NCI-H2029 (cell line): Measurements from ENCODE around the gene KANSL1L.

Source experiments
- DNase-seq: peaks from one replicate; lab custom pipeline; 2025; lab: John Stamatoyannopoulos, UW

KANSL1L gene

DNA sequence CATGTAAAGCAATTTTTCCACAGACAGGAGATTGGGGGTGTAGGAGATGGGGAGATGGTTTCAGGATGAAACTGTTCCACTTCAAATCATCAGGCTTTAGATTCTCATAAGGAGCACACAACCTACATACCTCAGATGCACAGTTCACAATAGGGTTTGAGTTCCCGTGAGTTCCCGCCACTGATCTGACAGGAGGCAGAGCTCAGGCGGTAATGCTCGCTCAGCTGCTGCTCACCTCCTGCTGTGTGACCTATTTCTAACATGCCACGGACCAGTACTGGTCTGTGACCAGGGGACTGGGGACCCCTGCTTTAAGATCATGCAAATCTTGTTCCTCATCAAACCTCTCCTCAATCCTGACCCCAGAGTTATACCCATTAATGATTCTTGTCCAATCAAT lies 98.7 kb downstream of the KANSL1L start:
- no peak for DNase-seq

DNA sequence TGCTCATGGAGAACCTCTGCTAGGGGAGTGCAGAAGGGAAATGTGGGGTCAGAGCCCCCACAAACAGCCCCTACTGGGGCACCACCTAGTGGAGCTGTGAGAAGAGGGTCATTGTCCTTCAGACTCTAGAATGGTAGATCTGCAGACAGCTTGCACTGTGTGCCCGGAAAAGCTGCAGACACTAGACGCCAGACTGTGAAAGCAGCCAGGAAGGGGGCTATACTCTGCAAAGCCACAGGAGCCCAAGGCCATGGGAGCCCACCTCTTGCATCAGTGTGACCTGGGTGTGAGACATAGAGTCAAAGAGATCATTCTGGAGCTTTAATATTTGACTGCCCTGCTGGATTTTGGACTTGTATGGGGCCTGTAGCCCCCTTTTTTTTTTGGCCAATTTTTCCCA lies 107.9 kb downstream of the KANSL1L start:
- DNase-seq, result no peak

DNA sequence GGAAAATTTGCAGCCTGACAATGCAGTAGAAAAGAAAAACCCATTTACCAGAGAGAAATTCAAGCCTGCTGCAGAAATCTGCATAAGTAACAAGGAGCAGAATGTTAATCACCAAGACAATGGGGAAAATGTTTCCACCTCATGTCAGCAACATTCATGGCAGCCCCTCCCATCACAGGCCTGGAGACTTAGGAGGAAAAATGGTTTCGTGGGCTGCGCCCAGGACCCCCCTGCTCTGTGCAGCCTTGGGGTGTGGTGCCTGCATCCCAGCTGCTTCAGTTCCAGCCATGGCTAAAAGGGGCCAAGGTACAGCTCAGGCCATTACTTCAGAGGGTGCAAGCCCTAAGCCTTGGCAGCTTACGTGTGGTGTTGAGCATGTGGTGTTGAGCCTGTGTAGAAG lies 115.4 kb downstream of the KANSL1L start:
- no peak for DNase-seq

DNA sequence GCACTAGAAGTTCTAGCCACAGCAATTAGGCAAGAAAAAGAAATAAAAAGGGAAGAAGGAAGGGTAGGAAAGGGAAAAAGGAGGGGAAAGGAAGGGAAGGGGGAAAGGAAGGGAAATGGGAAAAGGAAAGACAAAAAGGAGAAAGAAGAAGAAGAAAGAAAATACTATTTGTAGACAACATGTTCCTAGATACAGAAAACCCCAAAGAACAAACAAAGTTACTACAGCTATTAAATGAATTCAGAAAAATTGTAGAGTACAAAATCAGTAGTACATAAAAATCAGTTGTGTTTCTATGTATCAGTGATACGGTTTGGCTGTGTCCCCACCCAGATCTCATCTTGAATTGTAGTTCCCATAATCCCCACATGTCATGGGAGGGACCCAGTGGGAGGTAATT lies 116.5 kb downstream of the KANSL1L start:
- no peak for DNase-seq

DNA sequence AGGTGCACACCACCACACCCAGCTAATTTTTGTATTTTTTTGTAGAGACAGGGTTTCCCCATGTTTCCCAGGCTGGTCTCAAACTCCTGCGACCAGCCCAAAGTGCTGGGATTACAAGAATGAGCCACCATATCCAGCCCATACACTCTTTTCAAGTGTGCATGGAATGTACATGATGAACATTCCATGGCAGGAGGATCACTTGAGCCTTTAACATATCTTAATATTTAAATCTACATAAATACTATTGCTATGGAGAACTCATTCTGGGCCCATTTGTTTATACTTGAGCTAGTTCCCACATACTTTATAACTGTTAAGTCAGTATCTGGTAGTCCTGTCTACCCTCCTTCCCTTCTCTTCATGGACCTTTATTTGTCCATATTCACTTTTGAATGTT lies 120.3 kb downstream of the KANSL1L start:
- DNase-seq, result no peak

DNA sequence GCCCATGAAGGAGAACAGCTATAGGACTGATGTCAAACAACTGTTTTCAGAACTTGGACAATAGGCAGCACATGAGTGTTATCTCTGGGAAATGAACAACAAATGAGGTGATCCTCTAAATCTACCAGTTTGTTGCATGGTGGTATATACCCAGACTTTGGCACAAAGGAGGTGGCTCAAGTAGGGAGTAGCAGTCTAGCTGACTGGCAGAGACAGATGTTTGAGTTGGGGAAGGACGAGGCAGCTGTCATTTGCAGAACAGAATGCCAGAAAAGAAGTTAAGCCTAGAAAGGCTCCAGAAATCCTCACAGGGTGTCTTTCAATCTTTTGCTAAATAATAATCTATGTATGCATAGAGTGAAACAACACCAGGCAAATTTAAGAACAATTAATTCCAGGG lies 121.4 kb downstream of the KANSL1L start:
- DNase-seq, result no peak

DNA sequence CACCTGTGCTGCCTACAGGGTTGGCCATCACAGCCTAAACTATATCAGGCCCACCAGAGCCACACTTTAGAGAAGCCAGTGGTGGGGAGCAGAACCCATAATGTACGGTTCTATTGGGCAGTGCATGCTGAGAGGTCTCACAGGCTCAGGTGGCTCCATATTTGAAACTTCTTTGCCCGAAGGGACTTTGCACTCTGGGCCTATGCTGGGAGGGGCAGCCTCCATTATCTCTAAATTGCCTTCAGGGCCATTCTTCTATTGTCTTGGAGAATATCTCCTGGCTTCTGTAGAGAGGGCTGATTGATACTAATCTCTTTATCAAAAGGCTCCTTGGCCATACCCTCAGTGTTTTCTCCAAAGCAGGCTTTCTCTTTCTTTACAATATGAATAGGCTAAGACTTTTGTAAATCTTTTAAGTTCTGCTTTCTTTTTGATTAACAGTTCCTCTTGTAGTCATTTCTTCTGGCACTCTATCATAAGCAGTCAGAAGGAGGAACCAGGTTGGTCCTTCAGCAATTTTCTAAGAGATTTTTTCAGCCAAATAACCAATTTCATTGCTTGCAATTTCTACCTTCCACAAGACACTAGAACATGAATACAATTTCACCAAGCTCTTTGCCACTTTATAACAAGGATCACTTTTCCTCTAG lies 124.2 kb downstream of the KANSL1L start:
- no peak for DNase-seq

DNA sequence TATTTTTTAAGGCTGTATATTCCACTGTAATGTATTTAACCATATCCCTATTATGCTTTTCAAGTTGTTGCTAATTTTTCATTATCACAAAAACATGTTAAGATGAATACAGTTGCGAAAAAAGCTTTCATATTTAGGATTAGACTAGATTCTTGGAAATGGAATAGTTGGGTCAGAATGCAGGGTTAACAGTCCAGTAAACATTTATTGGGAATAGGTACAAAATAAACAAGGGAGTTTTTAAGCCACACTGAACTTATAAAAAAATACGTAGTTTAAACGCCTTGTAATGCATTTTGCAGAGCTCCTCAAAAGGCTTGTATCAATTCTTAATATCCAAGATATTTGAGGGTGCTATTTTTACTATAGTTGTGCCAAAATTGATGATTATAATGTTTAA lies 133.1 kb downstream of the KANSL1L start:
- DNase-seq, result no peak

DNA sequence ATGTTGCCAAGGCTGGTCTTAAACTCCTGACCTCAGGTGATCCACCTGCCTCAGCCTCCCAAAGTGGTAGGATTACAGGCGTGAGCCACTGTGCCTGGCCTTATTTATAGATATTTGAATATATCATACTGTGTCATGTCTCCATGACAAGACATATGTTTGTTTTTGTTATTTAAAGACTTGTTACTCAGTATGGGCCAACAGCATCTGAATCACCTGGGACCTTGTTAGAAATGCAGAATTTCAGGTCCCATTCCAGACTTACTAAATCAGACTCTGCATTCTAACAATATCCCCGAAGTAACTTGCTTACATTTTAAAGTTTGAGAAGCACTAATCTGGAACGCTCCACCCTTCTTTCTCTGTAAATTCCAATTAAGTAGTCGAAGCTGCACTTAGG lies 135.5 kb downstream of the KANSL1L start:
- DNase-seq, result no peak

DNA sequence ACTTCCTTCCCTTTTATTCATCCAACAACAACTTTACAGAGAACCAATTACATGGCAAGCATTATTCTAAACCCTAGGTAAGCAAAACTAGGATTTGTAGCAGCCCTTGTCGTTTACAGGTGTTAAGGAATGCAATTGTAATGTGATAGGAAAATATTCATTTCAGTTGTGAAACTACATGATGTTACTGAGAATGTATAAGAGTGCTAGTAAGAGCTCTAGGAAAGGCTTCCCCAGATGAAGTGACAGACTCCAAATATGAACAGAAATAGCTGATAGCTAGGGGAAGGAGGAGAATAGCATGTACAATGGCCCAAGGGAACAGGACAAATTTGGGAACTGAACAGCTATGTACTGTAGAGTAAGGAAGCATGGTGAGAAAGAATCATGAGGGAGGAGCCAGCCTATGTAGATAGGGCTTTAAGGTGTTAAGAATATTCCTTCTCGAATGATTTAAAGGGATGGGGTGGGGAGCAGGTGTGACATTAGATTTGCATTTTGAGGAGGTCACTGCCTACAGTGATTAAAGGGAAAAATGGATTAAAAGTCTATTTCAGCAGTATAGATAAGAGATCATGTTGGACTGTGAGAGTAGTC lies 137.0 kb downstream of the KANSL1L start:
- DNase-seq, result no peak

DNA sequence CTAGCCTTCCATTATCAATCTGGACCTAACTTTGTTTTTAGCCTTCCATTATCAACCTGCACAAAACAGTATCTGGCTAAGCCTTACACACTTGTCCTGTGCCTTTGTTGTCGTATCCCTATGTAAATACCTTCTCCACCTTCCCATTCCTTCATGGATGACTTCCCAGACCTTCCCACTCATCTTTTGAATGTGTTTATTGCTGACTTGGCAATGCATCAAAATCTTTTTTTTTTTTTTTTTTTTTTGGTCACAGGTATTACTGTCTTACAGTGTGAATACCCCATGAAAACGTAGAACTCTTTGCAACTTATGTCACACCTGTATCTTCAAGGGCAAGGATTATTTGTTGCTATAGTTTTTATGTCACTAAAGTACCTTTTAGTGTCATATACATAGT lies 143.0 kb downstream of the KANSL1L start:
- DNase-seq, result peak; percentile 60

DNA sequence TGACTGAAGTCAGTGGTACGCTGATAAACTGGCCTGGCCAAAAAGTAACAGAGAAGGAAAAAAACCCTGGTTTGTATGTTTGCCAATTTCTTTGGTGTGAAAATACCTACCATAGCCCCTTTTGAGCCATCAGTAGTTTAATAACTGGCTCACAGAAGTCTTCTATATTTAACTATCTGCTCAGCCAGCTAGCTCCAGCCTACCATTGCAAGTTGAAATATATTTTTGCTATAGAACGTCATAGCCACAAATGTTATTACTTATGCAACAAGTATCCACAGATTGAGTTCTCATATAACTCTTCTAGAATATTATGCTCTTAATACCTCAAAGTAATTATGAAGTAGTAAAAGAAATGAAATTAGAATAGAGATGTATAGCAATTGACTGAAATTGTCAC lies 143.6 kb downstream of the KANSL1L start:
- no peak for DNase-seq

DNA sequence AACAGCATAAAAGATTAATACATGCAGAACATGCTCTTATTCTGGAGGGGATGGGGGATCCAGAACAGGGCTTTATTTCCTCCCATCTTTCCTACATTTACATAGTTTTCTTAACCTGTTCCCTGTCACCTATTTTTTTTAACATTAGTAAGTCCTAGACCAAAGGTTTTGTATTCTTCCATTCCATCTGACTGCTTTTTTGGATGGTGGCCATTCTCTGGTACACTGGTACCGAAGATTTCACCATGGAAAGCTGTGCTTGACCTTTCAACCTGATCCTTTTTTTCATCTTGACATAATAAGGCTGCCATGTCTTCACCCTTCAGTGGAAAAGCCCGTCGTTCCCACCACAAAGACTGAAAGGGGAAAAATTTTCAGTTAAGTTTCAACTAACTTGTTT lies 148.4 kb downstream of the KANSL1L start:
- DNase-seq, result no peak

DNA sequence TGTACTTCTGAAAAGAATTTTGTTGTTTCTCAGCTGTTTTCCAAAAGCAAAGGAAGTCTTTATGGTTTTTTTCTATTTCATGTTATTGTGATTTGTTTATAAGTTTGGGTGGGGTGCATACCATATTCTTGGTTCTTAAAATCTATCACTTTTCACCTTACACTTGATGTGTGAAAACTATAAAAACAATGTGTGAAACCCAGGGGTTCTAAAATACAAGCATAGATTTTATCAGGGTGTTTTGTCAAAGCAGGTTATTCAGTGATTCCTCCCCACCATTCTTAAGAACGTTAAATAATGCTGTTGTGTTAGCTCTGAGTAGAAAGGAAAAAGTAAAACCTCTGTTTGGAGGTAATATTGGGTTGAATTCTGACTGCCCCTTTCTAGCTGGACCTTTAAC lies 151.1 kb downstream of the KANSL1L start:
- no peak for DNase-seq

DNA sequence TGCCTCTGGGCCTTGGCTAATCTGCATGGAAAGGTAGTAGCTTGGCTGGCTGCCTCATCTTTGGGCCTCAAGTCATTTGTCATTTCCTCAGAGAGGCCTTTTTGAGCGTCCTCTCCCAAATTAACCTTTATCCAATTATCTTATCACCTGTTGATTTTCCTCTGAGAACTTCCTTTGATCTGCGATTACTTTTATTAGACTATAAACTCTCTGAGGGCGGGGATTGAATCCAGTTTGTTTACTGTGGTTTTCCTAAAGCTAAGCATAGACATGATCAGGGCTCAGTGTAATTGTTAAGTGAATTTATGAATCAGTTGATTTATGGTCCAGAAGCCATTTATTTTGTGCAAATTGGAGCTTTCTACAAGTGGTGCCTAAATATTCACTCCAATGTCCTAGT lies 161.3 kb downstream of the KANSL1L start:
- DNase-seq, result no peak

DNA sequence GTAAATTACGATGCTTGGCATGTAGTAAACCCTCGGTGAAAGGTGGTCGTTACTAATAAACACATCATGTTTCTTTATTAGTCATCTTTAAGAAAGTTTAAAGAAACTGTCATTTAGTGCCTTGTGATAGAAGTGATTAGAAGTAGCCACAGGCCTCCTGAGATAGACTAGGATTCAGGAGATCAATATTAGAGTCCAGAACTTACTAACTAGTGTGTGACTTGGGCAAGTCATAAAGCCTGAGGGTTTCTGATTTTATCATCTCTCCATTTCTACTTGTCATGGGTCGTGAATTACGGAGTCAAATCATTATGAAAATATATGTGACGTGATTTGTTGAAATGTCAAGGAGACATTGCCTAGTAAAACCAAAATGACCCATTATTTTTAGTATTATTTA lies 162.1 kb downstream of the KANSL1L start:
- DNase-seq, result no peak

DNA sequence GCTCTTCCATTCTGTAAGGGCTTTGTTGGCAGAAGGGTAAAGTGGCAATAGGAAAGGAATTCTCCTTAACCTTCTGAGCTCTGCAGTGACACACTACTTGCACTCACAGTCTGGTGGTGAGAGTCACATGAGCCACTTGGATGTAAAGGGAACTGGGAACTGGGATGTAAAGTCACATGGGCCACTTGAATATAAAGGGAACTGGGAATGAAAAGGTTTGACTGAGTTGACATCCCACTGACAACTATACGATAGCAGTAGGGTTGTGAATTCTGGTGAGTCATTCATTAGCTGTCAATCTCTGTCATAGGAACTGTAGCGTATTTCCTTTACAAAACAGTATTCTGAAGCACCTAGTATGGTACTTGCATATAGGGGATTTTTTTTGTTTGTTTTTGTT lies 163.3 kb downstream of the KANSL1L start:
- DNase-seq, result no peak

DNA sequence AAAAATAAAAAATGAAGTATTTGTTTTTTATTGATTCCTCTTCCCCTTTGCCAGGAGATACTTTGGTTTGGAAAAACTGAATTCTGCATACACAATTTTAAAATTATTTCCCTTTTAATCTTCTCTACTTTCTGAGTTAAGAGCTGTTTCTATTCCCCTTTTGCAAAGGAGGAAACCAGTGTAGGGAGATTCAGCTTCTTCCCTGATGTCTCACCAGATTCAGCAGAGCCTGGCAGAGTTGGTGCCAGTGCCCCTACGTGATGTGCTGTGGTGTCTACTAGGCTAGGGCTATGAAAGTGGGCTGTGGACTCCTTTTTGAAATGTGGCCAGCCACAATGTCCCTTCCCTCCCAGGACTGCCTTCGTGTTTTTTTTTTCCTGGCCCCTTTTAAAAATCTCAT lies 166.3 kb downstream of the KANSL1L start:
- no peak for DNase-seq

DNA sequence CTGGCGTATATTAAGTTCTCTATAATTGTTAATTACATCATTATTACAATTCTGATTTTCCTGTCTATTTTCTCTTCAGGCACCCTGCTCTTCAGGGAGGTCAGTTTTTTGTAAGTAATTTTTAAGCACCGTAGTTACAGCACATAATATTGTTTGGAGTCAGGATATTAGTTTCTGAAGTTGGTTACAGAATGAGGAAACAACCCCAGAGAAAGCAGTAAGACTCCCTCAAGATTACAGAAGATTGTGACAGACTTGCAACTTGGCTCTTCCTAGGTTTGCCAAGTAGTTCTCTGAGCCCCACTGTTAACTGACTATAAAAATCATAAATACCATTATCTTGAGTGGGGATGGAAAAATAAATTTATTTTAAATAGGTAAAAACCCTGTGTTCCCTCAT lies 167.8 kb downstream of the KANSL1L start:
- no peak for DNase-seq

DNA sequence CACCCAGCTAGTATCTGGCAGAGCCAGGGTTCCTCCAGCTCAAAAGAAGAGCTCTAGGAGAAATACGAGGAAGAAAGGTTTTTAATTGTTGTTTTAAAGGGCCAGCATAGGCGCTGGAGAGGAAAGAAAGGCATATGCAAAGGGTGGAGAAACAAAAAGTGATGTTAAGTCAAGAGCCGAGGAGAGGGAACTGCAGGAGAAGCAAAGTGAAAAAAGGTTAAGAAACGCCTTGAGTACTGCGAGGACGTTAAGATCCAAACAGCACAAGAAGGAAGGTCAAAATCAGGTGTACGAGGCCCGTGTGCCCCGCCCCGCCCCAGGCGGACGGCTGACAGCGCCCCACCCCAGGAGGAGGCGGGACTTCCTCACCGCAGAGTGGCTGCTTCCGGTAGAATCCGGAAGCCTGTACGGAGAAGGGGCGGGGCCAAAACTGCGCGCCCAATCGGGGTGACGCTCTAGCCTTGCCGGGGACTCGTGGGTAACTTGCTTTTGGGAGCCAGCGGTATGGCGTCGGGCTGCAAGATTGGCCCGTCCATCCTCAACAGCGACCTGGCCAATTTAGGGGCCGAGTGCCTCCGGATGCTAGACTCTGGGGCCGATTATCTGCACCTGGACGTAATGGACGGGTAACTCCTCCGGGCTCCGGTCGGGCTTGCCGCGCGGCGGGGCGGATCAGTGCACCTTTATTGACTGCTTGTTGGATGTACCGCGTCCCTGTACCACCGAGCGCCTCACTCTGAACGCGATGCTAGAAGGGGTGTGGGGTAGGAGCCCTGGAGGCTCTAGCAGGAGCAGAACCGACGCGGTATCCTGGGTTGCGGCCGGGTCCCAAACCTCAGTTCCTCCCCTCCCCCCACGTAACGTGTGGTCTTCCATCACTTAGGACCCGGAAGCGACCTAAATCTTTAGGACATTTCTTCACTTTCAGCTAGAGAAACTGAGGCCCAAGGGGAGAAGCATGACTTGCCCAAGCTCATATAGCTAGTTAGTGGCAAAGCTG lies 168.8 kb downstream of the KANSL1L start, which contains the start of gene RPE:
Gene RPE (plus strand): TSS at position 481 of the 1,000 bp plus-strand sequence. CDS start 24 bp downstream, at position 505.
- peak; percentile 92 for DNase-seq

DNA sequence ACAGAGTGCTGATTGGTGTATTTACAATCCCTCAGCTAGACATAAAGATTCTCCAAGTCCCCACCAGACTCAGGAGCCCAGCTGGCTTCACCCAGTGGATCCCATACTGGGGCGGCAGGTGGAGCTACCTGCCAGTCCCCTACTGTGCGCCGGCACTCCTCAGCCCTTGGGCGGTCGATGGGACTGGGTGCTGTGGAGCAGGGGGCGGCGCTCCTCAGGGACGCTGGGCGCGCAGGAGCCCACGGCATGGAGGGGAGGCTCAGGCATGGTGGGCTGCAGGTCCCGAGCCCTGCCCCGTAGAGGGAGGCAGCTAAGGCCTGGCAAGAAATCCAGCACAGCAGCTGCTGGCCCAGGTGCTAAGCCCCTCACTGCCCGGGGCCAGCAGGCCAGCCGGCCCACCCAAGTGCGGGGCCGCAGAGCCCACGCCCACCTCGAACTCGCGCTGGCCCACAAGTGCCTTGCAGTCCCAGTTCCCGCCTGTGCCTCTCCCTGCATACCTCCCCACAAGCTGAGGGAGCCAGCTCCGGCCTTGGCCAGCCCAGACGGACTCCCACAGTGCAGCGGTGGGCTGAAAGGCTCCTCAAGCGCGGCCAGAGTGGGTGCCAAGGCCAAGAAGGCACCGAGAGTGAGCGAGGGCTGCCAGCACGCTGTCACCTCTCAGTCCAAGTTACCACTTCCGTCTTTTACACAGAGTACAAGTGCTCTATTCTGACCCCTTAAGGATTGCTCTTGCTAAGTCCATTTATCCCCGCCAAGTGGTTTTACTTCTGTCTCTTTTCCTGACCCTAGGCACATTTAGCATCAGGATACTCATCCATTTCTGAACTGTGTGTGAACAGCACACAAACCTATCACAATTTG lies 170.5 kb downstream of the KANSL1L start:
- no peak for DNase-seq

DNA sequence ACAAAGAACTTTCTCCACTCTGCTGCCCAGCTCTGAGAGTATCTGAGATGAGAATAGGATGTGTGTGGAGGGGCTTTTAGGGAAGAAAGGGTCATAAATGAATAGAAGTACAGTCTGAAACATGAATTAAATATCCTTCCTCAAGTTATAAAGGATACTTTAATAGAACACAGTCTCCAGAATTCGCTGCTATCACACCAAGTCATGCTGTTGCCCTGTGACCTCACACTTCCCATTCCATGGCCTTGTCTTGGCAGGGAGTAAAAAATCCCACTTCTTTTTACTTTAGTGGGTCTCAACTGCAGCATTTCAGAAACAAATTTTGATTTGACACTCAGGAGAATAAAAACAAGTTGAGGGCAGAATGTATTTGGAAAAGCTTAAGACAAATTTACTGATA lies 172.6 kb downstream of the KANSL1L start:
- DNase-seq, result no peak
